ENCODE data around the gene GNPDA2. TPM values are rescaled to one million over a fixed set of nuclear protein-coding genes. Genes with fewer than 3 reads are reported as not detected.

GNPDA2 gene
- total and polyA plus RNA-seq, 2 experiments from 2014 or later = 31.8 to 38.0 TPM

DNA sequence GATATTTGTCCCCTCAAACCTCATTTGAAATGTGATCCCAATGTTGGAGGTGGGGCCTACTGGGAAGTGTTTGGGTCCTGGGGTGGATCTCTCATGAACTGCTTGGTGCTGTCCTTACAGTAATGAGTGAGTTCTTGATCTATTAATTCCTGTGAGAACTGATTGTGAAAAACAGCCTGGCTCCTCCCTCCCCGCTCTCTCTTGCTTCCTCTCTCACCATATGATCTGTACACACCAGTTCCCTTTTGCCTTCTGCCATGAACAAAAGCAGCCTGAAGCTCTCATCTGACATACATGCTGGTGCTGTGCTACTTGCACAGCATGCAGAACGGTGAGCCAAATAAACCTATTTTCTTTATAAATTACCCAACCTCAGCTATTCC lies 63.7 kb downstream of the GNPDA2 start:
- no peak for DNase-seq
- H3K27me3 ChIP-seq (replicated peaks; ENCODE audit: insufficient read depth) = no peaks in the 10 kb centered on the region
- H3F3A ChIP-seq (ENCODE audit: insufficient read depth) = no peaks in the 10 kb centered on the region
- no peak overlapping the region for H3K4me2 ChIP-seq (ENCODE audit: unreplicated experiment)
- H3K79me2 ChIP-seq (ENCODE audit: insufficient read depth) = no peaks in the 10 kb centered on the region
- H3K36me3 ChIP-seq (ENCODE audit: low read depth) = no peaks in the 10 kb centered on the region
- H3K9me3 ChIP-seq (ENCODE audit: low read depth) = no peaks in the 10 kb centered on the region
- H3K4me3 ChIP-seq = no peak overlapping the region
- 17 to 19% methylated on average over 2 of the region's 2 CpGs for WGBS, 2 experiments (ENCODE audit: low coverage in 1 of 2, low lambda C conversion rate in 2 of 2, missing lambda C conversion rate in 2 of 2)
- in situ Hi-C loops (cut with MboI) = no loop called here
- H3K27ac ChIP-seq = no peak overlapping the region
- no peak overlapping the region for H3K9ac ChIP-seq
- H4K20me1 ChIP-seq (ENCODE audit: insufficient read depth) = no peaks in the 10 kb centered on the region
- H2AFZ ChIP-seq = no peak overlapping the region
- TF ChIP-seq EZH2phosphoT487 (IDR thresholded peaks at IDR 0.05; ENCODE audit: insufficient read depth, low read depth) (no peak), EZH2 (IDR thresholded peaks at IDR 0.05; ENCODE audit: insufficient read depth, poor library complexity, severe bottlenecking) (no peak)
- no peaks in the 10 kb centered on the region for H3K9me2 ChIP-seq (ENCODE audit: insufficient read depth)
- H3K4me1 ChIP-seq (ENCODE audit: insufficient read depth) = no peaks in the 10 kb centered on the region

DNA sequence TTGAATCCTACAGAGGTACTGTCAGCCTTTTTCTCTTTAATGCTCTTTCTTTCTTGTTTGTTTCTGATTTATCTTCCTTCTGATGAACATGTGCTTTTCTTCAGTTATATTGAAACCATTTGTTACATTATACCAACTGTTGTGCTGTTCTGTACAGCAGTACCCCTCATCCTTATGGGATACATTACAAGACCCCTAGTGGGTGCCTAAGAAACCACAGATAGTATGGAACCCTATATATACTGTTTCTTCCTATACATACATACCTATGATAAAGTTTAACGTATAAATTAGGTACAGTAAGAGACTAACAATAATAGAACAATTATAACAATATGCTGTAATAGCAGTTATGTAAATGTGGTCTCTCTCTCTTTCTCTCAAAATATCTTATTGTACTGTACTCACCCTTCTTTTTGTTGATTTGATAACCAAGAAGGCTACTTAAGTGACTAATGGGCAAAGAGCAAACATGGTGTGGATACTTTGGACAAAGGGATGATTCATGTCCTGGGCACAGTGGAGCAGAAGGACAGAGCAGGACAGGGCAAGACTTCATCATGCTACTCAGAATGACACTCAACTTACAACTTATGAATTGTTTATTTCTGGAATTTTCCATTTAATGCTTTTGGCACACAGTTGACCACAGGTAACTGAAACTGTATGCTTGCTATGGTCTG lies 64.3 kb downstream of the GNPDA2 start:
- DNase-seq = no peak
- H3K36me3 ChIP-seq (ENCODE audit: low read depth) = no peaks in the 10 kb centered on the region

DNA sequence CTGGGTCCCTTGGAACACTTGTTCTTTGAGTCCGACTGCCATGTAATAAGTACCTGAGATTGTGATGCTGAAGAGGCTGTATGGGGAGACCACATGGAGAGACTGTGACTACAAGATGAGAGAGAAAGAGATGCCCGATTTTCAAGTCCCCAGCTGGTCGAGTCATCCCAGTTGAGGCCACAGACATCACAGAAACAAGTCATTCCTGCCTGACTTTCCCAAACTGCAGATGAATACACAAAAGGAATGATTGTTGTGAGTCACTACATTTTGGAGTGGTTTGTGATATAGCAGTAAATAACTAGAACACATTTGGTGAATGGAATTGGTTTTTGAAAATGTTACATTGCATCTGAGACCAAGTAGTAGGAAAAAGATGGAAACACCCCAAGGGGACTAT lies 66.0 kb downstream of the GNPDA2 start:
- no peaks in the 10 kb centered on the region for H3F3A ChIP-seq (ENCODE audit: insufficient read depth)
- WGBS, 2 experiments (ENCODE audit: low coverage in 1 of 2, low lambda C conversion rate in 2 of 2, missing lambda C conversion rate in 2 of 2) = 22 to 29% methylated on average over 3 of the region's 3 CpGs
- H3K27me3 ChIP-seq (replicated peaks; ENCODE audit: insufficient read depth) = no peaks in the 10 kb centered on the region
- no peak overlapping the region for H3K9ac ChIP-seq
- TF ChIP-seq EZH2 (IDR thresholded peaks at IDR 0.05; ENCODE audit: insufficient read depth, poor library complexity, severe bottlenecking) = no peak
- H3K9me2 ChIP-seq (ENCODE audit: insufficient read depth) = no peaks in the 10 kb centered on the region
- H3K4me1 ChIP-seq (ENCODE audit: insufficient read depth) = no peaks in the 10 kb centered on the region
- H4K20me1 ChIP-seq (ENCODE audit: insufficient read depth) = no peaks in the 10 kb centered on the region
- H3K9me3 ChIP-seq (ENCODE audit: low read depth) = no peaks in the 10 kb centered on the region
- H2AFZ ChIP-seq = no peak overlapping the region
- peak; percentile 8 for DNase-seq
- in situ Hi-C loops (cut with MboI) = no loop called here
- no peak overlapping the region for H3K27ac ChIP-seq
- no peak overlapping the region for H3K4me2 ChIP-seq (ENCODE audit: unreplicated experiment)
- no peak overlapping the region for H3K4me3 ChIP-seq
- no peaks in the 10 kb centered on the region for H3K36me3 ChIP-seq (ENCODE audit: low read depth)
- no peaks in the 10 kb centered on the region for H3K79me2 ChIP-seq (ENCODE audit: insufficient read depth)

More for the DNA sequence above, 64.3 kb downstream of the GNPDA2 start:
- H3K79me2 ChIP-seq (ENCODE audit: insufficient read depth) = no peaks in the 10 kb centered on the region
- H3K9me3 ChIP-seq (ENCODE audit: low read depth) = no peaks in the 10 kb centered on the region
- H4K20me1 ChIP-seq (ENCODE audit: insufficient read depth) = no peaks in the 10 kb centered on the region
- no peak for TF ChIP-seq EZH2phosphoT487 (IDR thresholded peaks at IDR 0.05; ENCODE audit: insufficient read depth, low read depth)
- no peak for TF ChIP-seq EZH2 (IDR thresholded peaks at IDR 0.05; ENCODE audit: insufficient read depth, poor library complexity, severe bottlenecking)
- in situ Hi-C loops (cut with MboI) = no loop called here
- no peak overlapping the region for H2AFZ ChIP-seq
- no peaks in the 10 kb centered on the region for H3K9me2 ChIP-seq (ENCODE audit: insufficient read depth)
- no peak overlapping the region for H3K9ac ChIP-seq
- H3F3A ChIP-seq (ENCODE audit: insufficient read depth) = no peaks in the 10 kb centered on the region
- no peak overlapping the region for H3K4me2 ChIP-seq (ENCODE audit: unreplicated experiment)
- H3K4me1 ChIP-seq (ENCODE audit: insufficient read depth) = no peaks in the 10 kb centered on the region
- no peak overlapping the region for H3K27ac ChIP-seq
- 8 to 17% methylated on average over 1 of the region's 1 CpG for WGBS, 2 experiments (ENCODE audit: low coverage in 1 of 2, low lambda C conversion rate in 2 of 2, missing lambda C conversion rate in 2 of 2)
- H3K4me3 ChIP-seq = no peak overlapping the region
- no peaks in the 10 kb centered on the region for H3K27me3 ChIP-seq (replicated peaks; ENCODE audit: insufficient read depth)

DNA sequence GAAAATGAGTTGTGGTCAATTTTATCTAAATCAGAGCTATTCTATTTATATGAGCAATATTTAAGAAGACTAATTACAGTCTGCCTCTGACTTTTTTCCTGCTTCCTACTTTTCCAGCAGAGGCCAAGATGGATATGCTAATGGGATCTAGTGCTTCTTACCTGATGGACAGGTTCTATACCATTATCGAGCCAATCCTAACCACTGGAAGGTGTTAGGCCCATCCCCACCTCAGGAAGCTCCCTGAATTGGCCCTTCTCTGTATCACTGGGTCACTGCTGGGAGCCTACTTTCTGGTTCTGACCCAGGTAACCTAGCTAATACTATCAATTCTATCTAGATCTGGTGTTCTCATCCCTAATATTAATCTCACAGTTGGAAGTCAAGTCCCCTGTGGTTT lies 74.4 kb downstream of the GNPDA2 start:
- H3K27me3 ChIP-seq (replicated peaks; ENCODE audit: insufficient read depth) = no peaks in the 10 kb centered on the region; the same call in 1 of the 2 replicates
- in situ Hi-C loops (cut with MboI) = no loop called here
- no peaks in the 10 kb centered on the region for H3K9me2 ChIP-seq (ENCODE audit: insufficient read depth)
- no peak for DNase-seq
- no peaks in the 10 kb centered on the region for H3F3A ChIP-seq (ENCODE audit: insufficient read depth)
- H3K9me3 ChIP-seq (ENCODE audit: low read depth) = no peaks in the 10 kb centered on the region
- H3K36me3 ChIP-seq (ENCODE audit: low read depth) = no peaks in the 10 kb centered on the region
- no peaks in the 10 kb centered on the region for H3K79me2 ChIP-seq (ENCODE audit: insufficient read depth)
- no peak overlapping the region for H3K4me2 ChIP-seq (ENCODE audit: unreplicated experiment)
- no peaks in the 10 kb centered on the region for H4K20me1 ChIP-seq (ENCODE audit: insufficient read depth)
- no peak overlapping the region for H3K27ac ChIP-seq
- TF ChIP-seq EZH2 (IDR thresholded peaks at IDR 0.05; ENCODE audit: insufficient read depth, poor library complexity, severe bottlenecking) (no peak), EZH2phosphoT487 (IDR thresholded peaks at IDR 0.05; ENCODE audit: insufficient read depth, low read depth) (no peak)
- H3K9ac ChIP-seq = no peak overlapping the region
- no peak overlapping the region for H2AFZ ChIP-seq
- H3K4me1 ChIP-seq (ENCODE audit: insufficient read depth) = no peaks in the 10 kb centered on the region
- WGBS, 2 experiments (ENCODE audit: low coverage in 1 of 2, low lambda C conversion rate in 2 of 2, missing lambda C conversion rate in 2 of 2) = 14 to 27% methylated on average over 1 of the region's 1 CpG
- H3K4me3 ChIP-seq = no peak overlapping the region

Other genes with a start within 250 kb of the GNPDA2 start
- gene YIPF7, start 74.9 kb downstream of the GNPDA2 start, total RNA-seq (2014; rRNA removed; shearing (Covaris generic)) = not detected in 2 replicates
- gene YIPF7, start 74.9 kb downstream of the GNPDA2 start, polyA plus RNA-seq (2016; fragmentation: Nextera tagmentation; extraction: Ambion mirVana) = not detected in 2 replicates
- 12.3 and 18.2 TPM in 2 replicates for gene GUF1, start 48.1 kb downstream of the GNPDA2 start, total RNA-seq (2014; rRNA removed; shearing (Covaris generic))
- gene GUF1, start 48.1 kb downstream of the GNPDA2 start, polyA plus RNA-seq (2016; fragmentation: Nextera tagmentation; extraction: Ambion mirVana) = 12.5 and 12.7 TPM in 2 replicates